GM19043 (cell line): Measurements from ENCODE around the gene ZBTB7C.

Experiments
- ATAC-seq: cut with Tn5 transposase; IDR thresholded peaks from one replicate; pipeline ENCODE4 v1.9.1; 2021; ENCODE audit warnings: low read depth; ENCODE audit not compliant: unreplicated experiment

The ZBTB7C gene

GRCh38 chr18:48078448-48078847 is 330.7 kb downstream of the ZBTB7C start:
- no peak for ATAC-seq

GRCh38 chr18:48077291-48077690 is 331.9 kb downstream of the ZBTB7C start:
- ATAC-seq = no peak

- no peak for ATAC-seq
These were observed 332.7 kb downstream of the ZBTB7C start for GRCh38 chr18:48076461-48076860.

GRCh38 chr18:48075707-48076093 is 333.5 kb downstream of the ZBTB7C start:
- ATAC-seq = no peak

GRCh38 chr18:48074929-48075706 is 334.1 kb downstream of the ZBTB7C start:
- ATAC-seq = no peak

GRCh38 chr18:48073211-48073930 is 335.8 kb downstream of the ZBTB7C start:
- ATAC-seq = no peak

GRCh38 chr18:48072428-48073204 is 336.6 kb downstream of the ZBTB7C start:
- no peak for ATAC-seq

GRCh38 chr18:48068916-48069445 is 340.2 kb downstream of the ZBTB7C start:
- ATAC-seq = no peak

- ATAC-seq = no peak
These were observed 342.9 kb downstream of the ZBTB7C start for GRCh38 chr18:48066225-48066652.

- ATAC-seq = no peak
These were observed 343.6 kb downstream of the ZBTB7C start for GRCh38 chr18:48065601-48065995.

GRCh38 chr18:48064978-48065600 is 344.1 kb downstream of the ZBTB7C start:
- no peak for ATAC-seq

- no peak for ATAC-seq
These were observed 347.2 kb downstream of the ZBTB7C start for GRCh38 chr18:48061781-48062570.

- no peak for ATAC-seq
These were observed 348.2 kb downstream of the ZBTB7C start for GRCh38 chr18:48060970-48061369.

GRCh38 chr18:48060346-48060745 is 348.8 kb downstream of the ZBTB7C start:
- no peak for ATAC-seq

GRCh38 chr18:48059455-48060010 is 349.6 kb downstream of the ZBTB7C start:
- no peak for ATAC-seq

- no peak for ATAC-seq
These were observed 350.7 kb downstream of the ZBTB7C start for GRCh38 chr18:48058486-48058885.

GRCh38 chr18:48057018-48057417 is 352.2 kb downstream of the ZBTB7C start:
- ATAC-seq = no peak

- ATAC-seq = no peak
These were observed 353.8 kb downstream of the ZBTB7C start for GRCh38 chr18:48055351-48055750.
